ENCODE results near the gene BRD3OS.
"Not testable (repeated sequence)": the region's sequence is repeated elsewhere in the genome, so short reads cannot be mapped to it uniquely, and the experiment has no call there.

Gene BRD3OS

DNA sequence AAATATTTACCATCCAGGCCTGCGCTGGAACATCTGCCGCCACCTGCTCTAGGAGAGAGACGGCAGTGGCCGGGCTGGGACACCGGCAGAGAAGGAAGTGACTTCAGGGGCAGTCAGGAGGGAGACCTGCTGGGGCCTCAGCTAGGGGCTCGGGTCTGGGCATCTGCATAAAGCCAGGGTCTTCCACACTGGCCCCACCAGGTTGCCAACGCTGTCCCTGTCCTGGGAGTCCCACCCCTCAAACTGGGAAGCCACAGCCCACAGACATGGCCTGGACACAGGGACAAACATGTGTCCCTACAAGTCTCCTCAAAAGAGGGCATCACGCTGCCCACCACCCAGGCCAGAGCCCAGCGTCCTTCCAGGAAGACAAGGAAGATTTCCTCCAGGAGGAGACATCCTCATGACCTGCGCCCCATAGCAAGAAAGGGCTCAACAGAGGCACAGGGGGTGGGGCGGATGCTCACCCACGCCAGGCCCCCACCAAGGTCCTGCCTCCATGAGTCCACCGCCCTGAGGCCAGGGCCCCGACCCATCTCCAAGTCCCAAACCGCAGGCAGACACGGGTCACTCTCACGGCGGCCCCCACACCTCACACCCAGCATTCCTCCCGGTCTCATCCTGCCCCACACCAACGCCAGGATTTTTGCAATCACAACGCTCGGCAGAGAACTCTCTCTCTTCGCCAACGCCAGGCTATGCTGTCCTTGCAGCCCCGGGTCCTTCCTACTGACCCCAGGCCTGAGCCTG is 42.1 kb upstream of the BRD3OS start:
- Histone ChIP-seq H3K27me3 (ENCODE audit: insufficient read depth, insufficient read length) (no peaks in the 10 kb centered on the region), H3K4me1 (ENCODE audit: insufficient read depth, insufficient read length) (peaks cover 34% of the 10 kb centered on the region), H3K9me3 (ENCODE audit: insufficient read depth, low read length) (no peaks in the 10 kb centered on the region), H3K9ac (ENCODE audit: insufficient read length, low read depth) (peak overlapping the region; percentile 21), H3K4me3 (ENCODE audit: insufficient read length, low read depth) (no peak overlapping the region), H3K36me3 (ENCODE audit: insufficient read depth, insufficient read length, low read length) (peaks cover 48% of the 10 kb centered on the region)
- TF ChIP-seq ZNF274 (IDR thresholded peaks at IDR 0.05; ENCODE audit: low read depth, low read length) (no peak), SUZ12 (IDR thresholded peaks at IDR 0.05; ENCODE audit: extremely low read depth, insufficient read depth, insufficient read length) (no peak), YY1 (IDR thresholded peaks at IDR 0.05; ENCODE audit: insufficient read depth, insufficient read length) (no peak)
- DNase-seq (ENCODE audit: low read depth, low spot score) = no peak

DNA sequence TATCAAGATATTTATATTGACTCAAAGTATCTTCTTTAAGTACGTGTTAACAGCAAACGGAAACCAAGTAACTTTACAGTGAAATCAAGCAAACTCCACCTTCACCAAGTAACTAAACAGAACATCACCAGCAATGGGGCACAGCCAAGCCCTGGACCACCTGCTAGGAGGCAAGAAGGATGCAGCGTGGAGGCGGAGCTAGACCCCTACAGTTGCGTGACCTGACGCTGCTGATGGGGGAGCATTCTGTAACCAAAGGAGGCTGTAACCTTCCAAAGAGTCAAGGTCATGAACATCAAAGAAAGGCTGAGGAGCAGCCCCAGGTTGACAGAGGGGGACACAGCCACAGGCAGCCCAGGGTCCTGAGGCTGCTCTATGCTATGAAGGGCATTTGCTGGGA is 39.2 kb upstream of the BRD3OS start:
- TF ChIP-seq YY1 (IDR thresholded peaks at IDR 0.05; ENCODE audit: insufficient read depth, insufficient read length) = no peak
- TF ChIP-seq ZNF274 (IDR thresholded peaks at IDR 0.05; ENCODE audit: low read depth, low read length) = no peak
- TF ChIP-seq SUZ12 (IDR thresholded peaks at IDR 0.05; ENCODE audit: extremely low read depth, insufficient read depth, insufficient read length) = no peak
- DNase-seq (ENCODE audit: low read depth, low spot score) = no peak
- Histone ChIP-seq H3K4me1 (ENCODE audit: insufficient read depth, insufficient read length) (peaks cover 20% of the 10 kb centered on the region), H3K4me3 (ENCODE audit: insufficient read length, low read depth) (no peak overlapping the region), H3K9ac (ENCODE audit: insufficient read length, low read depth) (no peak overlapping the region), H3K27me3 (ENCODE audit: insufficient read depth, insufficient read length) (no peaks in the 10 kb centered on the region), H3K36me3 (ENCODE audit: insufficient read depth, insufficient read length, low read length) (peaks cover 38% of the 10 kb centered on the region), H3K9me3 (ENCODE audit: insufficient read depth, low read length) (no peaks in the 10 kb centered on the region)

DNA sequence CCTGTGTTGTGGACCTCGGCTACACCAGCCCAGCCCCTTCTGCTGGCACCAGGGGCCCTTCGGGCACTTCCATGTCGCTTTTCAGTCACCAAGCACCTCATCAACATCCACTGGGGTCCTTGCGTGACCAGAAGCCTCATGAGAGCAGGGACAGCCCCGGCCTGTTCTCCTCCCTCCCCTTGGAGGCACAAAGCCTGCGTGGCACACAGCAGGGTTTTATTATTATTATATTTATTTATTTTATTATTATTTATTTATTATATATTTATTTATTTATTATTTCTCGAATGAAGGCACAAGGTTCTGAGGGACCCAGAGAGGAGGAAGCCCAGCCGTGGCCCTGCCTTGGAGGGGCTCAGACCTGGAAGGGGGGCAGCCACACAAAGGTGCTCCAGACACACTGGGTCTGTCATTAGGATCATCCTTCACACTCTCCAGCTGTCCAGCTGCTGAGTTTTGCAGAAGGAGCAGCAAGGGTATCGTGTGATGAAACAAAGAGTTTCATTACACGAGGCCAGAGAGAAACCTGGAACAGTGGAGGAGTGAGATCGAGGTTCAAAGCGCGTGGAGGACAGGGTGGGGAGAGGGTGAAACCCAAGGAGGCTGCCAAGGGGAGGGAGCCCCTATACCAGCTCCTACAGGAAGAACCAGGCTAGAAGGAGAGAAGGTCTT is 38.4 kb upstream of the BRD3OS start:
- peaks cover 20% of the 10 kb centered on the region for H3K4me1 ChIP-seq (ENCODE audit: insufficient read depth, insufficient read length)
- H3K9me3 ChIP-seq (ENCODE audit: insufficient read depth, low read length) = no peaks in the 10 kb centered on the region
- TF ChIP-seq SUZ12 (IDR thresholded peaks at IDR 0.05; ENCODE audit: extremely low read depth, insufficient read depth, insufficient read length) (no peak), ZNF274 (IDR thresholded peaks at IDR 0.05; ENCODE audit: low read depth, low read length) (no peak), YY1 (IDR thresholded peaks at IDR 0.05; ENCODE audit: insufficient read depth, insufficient read length) (no peak)
- H3K9ac ChIP-seq (ENCODE audit: insufficient read length, low read depth) = no peak overlapping the region
- no peaks in the 10 kb centered on the region for H3K27me3 ChIP-seq (ENCODE audit: insufficient read depth, insufficient read length)
- no peak overlapping the region for H3K4me3 ChIP-seq (ENCODE audit: insufficient read length, low read depth)
- DNase-seq (ENCODE audit: low read depth, low spot score) = no peak
- peaks cover 31% of the 10 kb centered on the region for H3K36me3 ChIP-seq (ENCODE audit: insufficient read depth, insufficient read length, low read length)

DNA sequence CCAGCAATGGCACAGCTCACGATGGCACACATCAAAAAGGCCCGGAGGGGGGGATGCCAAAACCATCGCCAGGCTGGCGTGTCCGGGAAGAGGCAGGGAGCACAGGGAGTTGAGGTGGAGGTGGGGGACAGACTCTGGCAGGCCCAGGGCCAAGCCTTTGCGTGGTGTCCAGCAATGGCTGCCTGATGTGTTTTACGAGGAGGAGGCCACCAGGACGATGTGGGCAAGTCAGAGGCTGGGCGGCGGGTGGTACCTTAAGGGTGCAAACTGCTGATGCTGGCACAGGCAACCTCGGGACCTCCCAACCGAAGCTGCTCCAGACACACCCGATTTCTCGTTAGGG is 37.9 kb upstream of the BRD3OS start:
- Histone ChIP-seq H3K9me3 (ENCODE audit: insufficient read depth, low read length) (no peaks in the 10 kb centered on the region), H3K4me3 (ENCODE audit: insufficient read length, low read depth) (no peak overlapping the region), H3K9ac (ENCODE audit: insufficient read length, low read depth) (no peak overlapping the region), H3K27me3 (ENCODE audit: insufficient read depth, insufficient read length) (no peaks in the 10 kb centered on the region), H3K36me3 (ENCODE audit: insufficient read depth, insufficient read length, low read length) (peaks cover 31% of the 10 kb centered on the region), H3K4me1 (ENCODE audit: insufficient read depth, insufficient read length) (peaks cover 15% of the 10 kb centered on the region)
- no peak for DNase-seq (ENCODE audit: low read depth, low spot score)
- TF ChIP-seq YY1 (IDR thresholded peaks at IDR 0.05; ENCODE audit: insufficient read depth, insufficient read length) = no peak
- no peak for TF ChIP-seq SUZ12 (IDR thresholded peaks at IDR 0.05; ENCODE audit: extremely low read depth, insufficient read depth, insufficient read length)
- TF ChIP-seq ZNF274 (IDR thresholded peaks at IDR 0.05; ENCODE audit: low read depth, low read length) = no peak

DNA sequence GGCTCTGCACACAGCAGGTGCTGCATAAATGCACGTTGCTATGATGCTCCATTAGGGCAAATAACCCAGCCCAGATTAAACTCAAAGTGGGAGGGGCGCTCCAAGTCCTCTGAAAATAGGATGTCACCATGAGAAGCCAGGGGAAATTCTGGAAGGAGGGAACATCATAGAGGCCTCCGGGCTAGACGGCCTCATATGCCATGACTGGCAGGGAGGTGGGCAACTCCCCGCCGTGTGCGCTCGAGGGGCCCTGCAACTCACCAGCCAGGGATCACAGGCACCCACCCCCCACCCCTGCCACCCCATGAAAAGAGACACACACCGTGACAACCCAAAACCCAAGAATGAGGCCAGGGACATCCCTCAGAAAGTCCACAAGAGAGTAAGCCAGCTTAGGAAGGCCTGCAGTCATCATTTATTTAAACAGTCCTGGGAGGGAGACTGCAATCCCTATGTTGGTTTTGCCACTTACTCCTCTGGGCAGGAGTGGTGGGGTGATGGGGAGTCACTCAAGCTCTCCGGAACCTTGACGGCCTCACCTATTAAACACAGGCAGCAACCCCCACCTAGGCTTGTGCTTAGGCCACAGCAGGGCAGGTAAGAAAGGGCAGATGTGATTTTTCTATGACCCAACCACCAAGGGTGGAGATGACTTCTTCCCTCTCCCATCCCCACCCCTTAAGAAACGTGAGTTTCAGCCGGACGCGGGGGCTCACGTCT is 37.2 kb upstream of the BRD3OS start:
- Histone ChIP-seq H3K9ac (ENCODE audit: insufficient read length, low read depth) (no peak overlapping the region), H3K9me3 (ENCODE audit: insufficient read depth, low read length) (no peaks in the 10 kb centered on the region), H3K4me1 (ENCODE audit: insufficient read depth, insufficient read length) (peaks cover 13% of the 10 kb centered on the region), H3K4me3 (ENCODE audit: insufficient read length, low read depth) (no peak overlapping the region), H3K36me3 (ENCODE audit: insufficient read depth, insufficient read length, low read length) (peaks cover 29% of the 10 kb centered on the region), H3K27me3 (ENCODE audit: insufficient read depth, insufficient read length) (no peaks in the 10 kb centered on the region)
- TF ChIP-seq SUZ12 (IDR thresholded peaks at IDR 0.05; ENCODE audit: extremely low read depth, insufficient read depth, insufficient read length) (no peak), YY1 (IDR thresholded peaks at IDR 0.05; ENCODE audit: insufficient read depth, insufficient read length) (no peak), ZNF274 (IDR thresholded peaks at IDR 0.05; ENCODE audit: low read depth, low read length) (no peak)
- no peak for DNase-seq (ENCODE audit: low read depth, low spot score)

DNA sequence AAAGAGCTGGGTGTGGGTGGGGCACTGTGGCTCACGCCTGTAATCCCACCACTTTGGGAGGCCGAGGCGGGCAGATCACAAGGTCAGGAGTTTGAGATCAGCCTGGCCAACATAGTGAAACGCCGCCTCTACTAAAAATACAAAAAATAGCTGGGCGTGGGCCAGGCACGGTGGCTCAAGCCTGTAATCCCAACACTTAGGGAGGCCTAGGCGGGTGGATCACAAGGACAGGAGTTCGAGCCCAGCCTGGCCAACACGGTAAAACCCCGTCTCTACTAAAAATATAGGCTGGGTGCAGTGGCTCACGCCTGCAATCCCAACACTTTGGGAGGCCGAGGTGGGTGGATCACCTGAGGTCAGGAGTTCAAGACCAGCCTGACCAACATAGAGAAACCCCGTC is 36.5 kb upstream of the BRD3OS start:
- H3K36me3 ChIP-seq (ENCODE audit: insufficient read depth, insufficient read length, low read length) = peaks cover 25% of the 10 kb centered on the region

DNA sequence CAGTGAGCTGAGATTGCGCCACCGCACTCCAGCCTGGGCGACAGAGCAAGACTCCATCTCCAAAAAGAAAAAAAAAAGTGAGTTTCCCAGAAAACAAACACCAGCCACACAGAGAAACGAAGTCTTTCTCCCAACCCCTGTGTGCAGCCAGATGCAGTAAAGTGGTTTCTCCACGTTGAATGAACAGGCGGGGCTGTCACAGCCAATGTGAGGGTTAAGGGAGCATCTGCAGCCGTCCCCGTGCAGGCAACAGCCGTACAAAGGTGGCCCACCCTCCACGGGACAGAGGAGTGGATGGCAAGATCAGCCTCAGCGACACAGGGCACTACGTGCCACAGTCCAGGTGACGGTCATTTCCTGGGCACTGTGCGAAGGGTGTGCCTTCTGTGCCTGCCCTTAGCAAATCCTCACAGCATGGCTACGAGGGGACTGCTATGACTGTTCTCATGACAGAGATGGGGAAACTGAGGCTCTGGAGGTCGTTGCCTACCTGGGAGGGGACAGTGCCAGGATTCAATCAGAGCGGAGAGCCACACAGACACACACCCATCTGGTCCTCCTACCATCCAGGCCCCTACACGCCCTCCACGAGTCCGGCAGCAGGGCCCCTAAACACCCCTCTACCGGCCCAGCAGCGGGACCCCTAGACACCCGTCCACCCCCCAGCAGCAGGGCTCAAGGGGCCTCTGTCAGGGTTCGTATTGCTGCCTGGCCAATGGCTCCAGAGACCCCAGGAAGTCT is 35.5 kb upstream of the BRD3OS start:
- Histone ChIP-seq H3K9me3 (ENCODE audit: insufficient read depth, low read length) (no peaks in the 10 kb centered on the region), H3K4me3 (ENCODE audit: insufficient read length, low read depth) (no peak overlapping the region), H3K9ac (ENCODE audit: insufficient read length, low read depth) (peak overlapping the region; percentile 93), H3K4me1 (ENCODE audit: insufficient read depth, insufficient read length) (peaks cover 25% of the 10 kb centered on the region), H3K27me3 (ENCODE audit: insufficient read depth, insufficient read length) (no peaks in the 10 kb centered on the region), H3K36me3 (ENCODE audit: insufficient read depth, insufficient read length, low read length) (peaks cover 21% of the 10 kb centered on the region)
- no peak for TF ChIP-seq SUZ12 (IDR thresholded peaks at IDR 0.05; ENCODE audit: extremely low read depth, insufficient read depth, insufficient read length)
- no peak for DNase-seq (ENCODE audit: low read depth, low spot score)

More for the DNA sequence above, 36.5 kb upstream of the BRD3OS start:
- H3K27me3 ChIP-seq (ENCODE audit: insufficient read depth, insufficient read length); H3K9ac ChIP-seq (ENCODE audit: insufficient read length, low read depth); H3K4me3 ChIP-seq (ENCODE audit: insufficient read length, low read depth); DNase-seq (ENCODE audit: low read depth, low spot score); H3K9me3 ChIP-seq (ENCODE audit: insufficient read depth, low read length): not testable (repeated sequence)
- H3K4me1 ChIP-seq (ENCODE audit: insufficient read depth, insufficient read length) = peaks cover 18% of the 10 kb centered on the region

Data from NT2/D1 (cell line).